Spleen (tissue), 7 donors: Measurements from ENCODE around the gene C5orf58.

Experiments used
- CTCF ChIP-seq, 11 experiments: fragments of 200-600 bp in 7 of 11; fragments of 450-650 bp in 4 of 11; sonication (generic) in 4 of 11; IDR thresholded peaks in 8 of 11; conservative IDR thresholded peaks in 3 of 11; 1 replicate in 7 of 11; 2 replicates in 4 of 11; pipeline versions ENCODE4 v1.4.0 to v1.8.0; 2016 to 2021; ENCODE audit warnings: antibody characterized with exemption in 11 of 11, inconsistent platforms in 4 of 11, mild to moderate bottlenecking in 1 of 11
- POLR2A ChIP-seq, 3 donors: fragments of 450-650 bp; IDR thresholded peaks; one replicate each; pipeline ENCODE4 v1.5.1; 2017; ENCODE audit warnings: antibody characterized with exemption in 3 of 3, mild to moderate bottlenecking in 1 of 3
- donor health status: DM: no; HTN: no; CAD: no; lungs with moderate emphysema.
- donor health status: DM: no; HTN: no; CAD: no.
- donor health status: DM: no; HTN: no; CAD: no.

GRCh38 chr5:170257370-170257769 lies 24.6 kb downstream of the C5orf58 start:
- TF ChIP-seq CTCF (IDR thresholded peaks at IDR 0.05 in 8 of 11, conservative IDR thresholded peaks at IDR 0.05 in 3 of 11) (no peak), POLR2A (IDR thresholded peaks at IDR 0.05) (no peak)
